Measurements from ENCODE around the gene TCFL5.

- no peak for TF ChIP-seq GATA1 (IDR thresholded peaks at IDR 0.05; ENCODE audit: low read depth, low read length)
- no peak for TF ChIP-seq POLR2A (IDR thresholded peaks at IDR 0.05; ENCODE audit: low read length)
These were observed 40.5 kb downstream of the TCFL5 start for GRCh38 chr20:62820962-62821725.

Data from erythroblast (primary cell).